GM21528 (cell line): ENCODE results near the gene MRPL24.

Experiments used
- ATAC-seq: cut with Tn5 transposase; IDR thresholded peaks from one replicate; pipeline ENCODE4 v1.9.1; 2021; ENCODE audit warnings: mild to moderate bottlenecking, moderate library complexity; ENCODE audit not compliant: unreplicated experiment, low FRiP score

The MRPL24 gene

DNA sequence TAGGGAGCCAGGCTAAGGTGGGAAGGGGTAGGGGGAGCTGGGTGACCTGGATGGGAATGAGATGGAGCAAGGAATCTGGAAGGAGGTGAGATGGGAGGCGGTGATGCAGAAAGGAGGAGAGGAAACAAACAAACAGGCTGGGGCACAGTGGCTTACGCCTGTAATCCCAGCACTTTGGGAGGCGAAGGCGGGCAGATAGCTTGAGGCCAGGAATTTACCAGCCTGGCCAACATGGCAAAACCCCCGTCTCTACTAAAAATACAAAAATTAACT, 46.3 kb downstream of the MRPL24 start:
- ATAC-seq, result no peak

DNA sequence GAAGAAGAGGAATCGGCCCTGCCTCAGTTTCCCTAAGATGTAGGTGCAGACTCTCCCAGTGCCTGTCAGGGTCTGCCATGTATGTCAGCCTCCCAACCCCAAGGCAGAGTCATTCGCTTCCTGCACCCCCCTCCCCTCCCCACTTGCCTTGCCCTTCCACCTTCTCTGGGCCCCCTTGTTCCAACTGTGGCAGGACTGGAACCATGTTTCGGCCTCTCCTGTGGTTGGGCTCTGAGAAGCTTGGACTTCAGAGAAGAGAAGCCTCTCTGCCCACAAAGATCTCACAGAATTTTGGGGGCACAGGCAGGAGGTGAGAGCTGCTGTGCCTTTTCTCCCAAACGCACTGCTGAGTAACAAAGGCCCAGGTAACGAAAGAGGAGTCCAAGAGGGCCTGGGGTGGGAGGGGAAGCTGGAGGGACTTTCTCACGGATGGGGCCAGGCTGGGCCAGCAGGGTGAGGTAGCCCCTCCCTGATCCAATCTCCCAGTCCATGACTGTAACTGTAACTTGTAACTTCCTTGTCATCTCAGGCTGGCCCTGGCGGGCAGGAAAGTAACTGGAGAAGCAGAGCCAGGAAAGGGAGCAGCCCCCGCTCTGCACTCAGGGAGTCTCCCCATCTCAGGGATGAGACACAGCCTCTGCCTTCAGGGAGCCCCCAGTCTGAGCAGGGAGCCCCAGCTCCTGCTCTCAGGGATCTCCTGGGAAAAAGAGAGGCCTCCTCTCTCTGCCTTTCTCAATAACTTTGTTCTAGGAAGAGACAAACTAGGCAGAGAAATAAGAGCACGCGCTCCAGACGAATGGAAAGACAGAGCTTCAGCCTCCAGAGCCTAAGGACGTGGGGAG, 46.8 kb downstream of the MRPL24 start:
- no peak for ATAC-seq

DNA sequence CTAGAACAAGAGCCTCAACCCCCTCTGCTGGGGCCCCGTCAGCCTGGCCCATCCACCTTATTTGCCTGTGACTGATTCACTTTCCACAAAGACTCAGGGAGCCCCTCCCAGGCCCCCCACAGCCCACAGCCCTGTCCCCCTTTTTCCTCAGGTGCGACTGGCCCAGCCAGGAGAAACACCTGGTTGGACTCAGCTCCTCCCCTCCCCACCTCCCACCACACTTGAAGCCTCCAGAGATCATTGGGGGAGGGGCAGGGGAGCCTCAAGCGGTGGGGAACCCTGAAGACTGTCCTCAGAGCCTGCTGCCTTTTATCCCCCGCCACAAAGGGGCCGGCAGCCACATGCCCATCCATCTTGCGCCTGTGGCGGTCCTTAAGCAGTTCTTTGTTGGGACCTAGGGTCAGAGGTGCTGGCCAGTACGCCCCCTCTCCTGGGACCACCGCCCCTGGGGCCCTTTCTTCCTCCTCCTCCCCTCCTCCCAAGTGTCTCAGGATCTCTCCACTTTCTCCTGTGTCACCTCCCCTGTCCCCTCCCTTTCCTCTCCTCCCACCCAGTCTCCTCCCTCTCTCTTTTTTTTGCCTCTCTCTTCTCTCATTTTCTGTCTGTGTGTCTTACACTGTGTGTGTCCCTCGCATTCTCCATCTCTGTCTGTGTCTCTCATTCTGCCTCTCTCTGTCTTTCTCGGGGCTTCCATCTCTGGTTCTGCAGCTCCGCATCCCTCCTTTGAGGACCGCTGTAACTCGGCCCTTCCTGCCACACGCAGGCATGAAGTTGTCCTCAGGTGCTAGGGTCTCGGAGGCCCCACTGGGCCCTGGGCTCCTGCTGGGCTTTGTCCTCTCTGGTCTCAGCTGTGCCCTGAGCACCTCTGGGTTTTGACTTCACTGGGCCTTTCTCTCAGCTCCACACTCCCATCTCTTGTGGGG, 47.7 kb downstream of the MRPL24 start:
- ATAC-seq, result no peak

DNA sequence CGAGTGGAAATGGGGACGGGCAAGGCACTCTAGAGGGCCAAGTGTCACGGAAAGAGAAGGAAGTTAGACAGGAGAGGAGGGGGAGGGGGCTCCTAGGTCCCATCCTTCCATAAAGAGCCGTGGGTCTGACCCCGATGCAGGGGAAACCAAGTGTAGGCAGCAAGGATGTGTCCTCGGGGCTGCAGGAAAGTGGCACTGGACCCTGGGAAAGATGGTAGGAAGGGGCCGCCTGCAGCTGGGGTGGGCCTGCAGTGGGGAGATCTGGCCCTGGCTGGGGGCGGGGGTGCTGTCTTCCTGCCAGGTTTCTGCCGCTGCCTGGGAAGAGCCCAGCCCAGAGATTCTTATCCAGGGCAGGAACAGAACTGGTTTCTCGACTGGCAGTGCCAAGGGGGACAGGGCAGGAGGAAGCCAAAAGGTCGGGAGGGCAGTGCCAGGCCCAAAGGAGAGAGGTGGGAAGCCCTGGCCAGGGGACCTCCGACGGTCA, 48.4 kb downstream of the MRPL24 start:
- no peak for ATAC-seq

DNA sequence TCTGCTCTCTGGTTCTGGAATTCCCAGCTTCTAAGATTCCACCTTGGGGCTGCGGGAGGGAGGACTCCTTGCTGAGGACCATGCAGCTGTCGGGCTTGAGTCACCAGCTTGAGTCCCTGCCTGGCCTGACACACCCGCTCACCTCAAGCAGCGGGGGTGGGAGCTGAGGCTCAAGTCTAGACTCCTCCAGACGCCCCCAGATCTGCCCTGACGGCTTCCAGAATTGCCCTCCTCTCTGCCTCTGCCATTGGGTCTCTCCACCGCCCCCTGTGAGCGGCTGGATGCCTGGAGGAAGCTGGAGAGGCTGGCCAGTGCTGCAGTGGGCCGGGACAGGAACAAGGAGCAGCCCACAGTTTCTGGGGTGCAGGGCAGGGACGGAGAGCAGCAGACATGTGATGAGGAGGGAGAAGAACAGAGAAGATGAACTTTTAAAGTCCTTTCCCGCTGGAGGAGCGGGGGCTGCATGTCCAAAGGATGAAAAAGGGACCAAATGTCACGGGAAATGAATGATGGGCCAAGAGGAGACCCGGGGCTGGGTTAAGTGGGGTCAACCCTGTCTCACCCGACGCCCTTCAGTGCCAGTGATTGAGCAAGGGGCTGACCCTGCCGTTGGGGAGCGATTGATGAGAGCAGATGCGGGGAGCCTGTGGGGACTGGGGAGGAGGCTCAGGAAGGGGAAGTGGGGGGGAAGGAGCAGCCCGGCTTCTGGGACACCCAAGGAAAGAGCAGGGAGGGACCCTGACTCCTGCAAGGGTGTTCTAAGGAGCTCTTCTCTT, 49.0 kb downstream of the MRPL24 start:
- ATAC-seq, result no peak

DNA sequence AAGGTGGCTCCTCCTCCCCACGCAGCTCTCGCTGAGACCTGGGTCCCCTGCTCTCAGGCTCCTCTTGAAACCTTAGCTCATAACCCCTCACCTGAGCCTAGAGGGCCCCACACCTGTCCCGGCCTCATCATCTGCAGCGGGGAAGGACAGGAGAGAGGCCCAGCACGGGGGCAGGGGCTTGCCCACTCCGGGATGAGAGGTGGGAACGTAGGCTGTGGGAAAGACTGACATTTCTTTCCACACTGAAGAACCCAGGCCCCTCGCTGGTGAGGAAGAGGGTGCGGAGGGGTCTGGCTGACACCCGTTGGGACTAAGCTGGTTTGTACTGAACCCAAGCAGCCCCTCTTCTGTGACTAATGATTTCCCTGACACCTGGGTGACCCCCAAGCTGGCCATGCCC, 49.7 kb downstream of the MRPL24 start:
- no peak for ATAC-seq

DNA sequence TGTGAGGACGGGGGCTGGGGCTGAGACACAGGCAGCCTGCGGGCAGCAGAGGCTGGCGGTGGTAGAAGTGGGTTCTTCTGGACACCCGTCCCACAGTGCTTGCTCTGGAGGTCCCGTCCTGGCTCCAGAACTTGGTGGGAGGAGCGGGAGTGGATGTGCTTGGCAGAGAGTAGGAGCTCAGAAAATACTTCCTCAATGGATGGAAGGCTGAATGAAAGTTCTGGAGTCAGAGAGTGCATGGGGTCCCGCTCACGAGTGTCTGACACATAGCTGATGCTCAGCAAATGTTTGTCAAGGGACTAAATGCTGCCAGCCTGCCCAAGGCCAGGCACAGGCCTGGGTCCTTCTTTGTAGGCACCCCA, 50.2 kb downstream of the MRPL24 start:
- ATAC-seq, result no peak

DNA sequence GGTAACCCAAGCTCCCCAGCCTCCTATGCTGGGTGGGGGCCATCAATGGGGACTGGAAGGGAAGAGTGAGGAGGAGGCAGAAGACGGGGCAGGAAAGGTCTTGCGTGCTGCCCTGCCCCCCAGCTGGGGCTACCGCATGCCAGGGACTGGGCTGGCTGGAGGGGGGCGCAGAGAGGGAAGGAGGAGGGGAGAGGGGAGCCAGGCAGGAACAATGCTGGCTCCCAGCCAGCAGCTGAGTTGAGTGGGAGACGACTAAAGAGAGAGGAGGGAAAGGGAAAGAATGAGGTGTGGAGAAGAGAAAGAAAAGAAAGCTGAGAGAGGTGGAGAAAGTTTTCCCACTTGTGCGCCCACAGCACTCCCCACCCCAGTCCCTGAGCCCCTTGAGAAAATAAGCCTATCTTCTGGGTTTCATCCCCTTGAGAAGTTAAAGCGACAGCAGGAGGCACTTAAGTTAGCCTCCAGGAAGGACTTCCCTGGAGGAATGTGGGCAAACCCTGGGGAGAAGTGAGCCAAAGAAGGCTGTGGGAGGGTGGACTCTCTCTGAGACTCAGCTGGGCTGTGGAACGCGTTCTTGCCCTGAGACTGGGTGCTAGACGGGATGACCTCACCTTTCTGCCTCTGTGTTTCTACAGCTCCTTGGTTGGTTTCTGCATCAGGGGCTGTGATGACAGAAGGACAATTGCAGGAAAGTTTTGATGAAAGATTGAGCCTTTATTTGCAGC, 50.8 kb downstream of the MRPL24 start:
- ATAC-seq, result no peak

DNA sequence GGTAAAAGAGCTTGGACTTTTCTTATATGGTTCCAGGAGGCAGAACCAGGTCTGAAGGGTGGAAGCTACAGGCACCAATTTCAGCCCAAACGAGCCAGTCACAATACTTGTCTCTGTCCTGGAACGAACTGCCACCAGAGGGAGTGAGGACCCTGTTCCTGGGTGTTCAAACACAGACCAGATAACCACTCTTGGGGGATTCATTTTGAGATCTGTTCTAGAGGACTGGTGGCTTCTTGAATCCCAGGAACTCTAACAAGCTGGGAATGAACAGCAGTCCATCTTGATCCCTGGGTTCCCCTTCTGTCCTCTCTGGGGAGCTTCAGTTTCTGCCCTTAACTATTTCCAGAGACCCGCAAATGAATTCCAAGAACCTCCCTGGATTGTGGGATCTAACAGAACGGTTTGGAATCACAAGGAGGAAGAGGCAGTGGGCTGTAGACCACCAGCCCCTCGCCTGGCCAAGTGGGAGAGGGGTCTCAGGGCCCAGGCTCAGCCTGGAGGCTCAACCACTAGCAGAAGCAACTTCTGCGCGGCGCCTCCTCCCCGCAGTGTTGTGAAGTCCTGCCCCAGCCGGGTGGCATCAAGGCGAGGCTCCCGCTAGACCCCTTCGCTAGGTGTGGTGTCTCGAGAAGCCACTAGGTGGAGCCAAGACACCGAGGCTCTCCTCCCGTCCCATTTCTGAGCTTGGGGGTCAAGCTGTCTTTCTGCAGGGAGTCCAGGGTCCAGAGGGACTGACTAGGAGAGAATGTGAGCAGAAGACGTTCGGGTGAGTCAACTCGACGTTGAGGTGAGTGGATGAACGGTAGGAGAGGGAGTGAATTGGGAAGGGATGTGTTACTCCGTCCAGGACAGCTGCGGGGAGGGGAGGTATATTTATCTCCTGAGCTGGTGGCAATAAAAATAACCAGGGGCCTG, 51.6 kb downstream of the MRPL24 start:
- no peak for ATAC-seq
